Psoas muscle (tissue), 8 donors: ENCODE data around the gene PACRG. TPM values are rescaled to one million over a fixed set of nuclear protein-coding genes. Genes with fewer than 3 reads are reported as not detected.

Experiments used
- ATAC-seq, 4 donors: fragments of 200-7000 bp; cut with Tn5 transposase; one replicate each; pipeline ENCODE4 v1.9.1; 2020; ENCODE audit warnings: moderate library complexity in 3 of 4, mild to moderate bottlenecking in 2 of 4
- DNase-seq, 2 donors: peaks; one replicate each; pipeline ENCODE4 v3.0.0-alpha.2; 2020
- H3K27ac ChIP-seq: fragments of 200-600 bp; one replicate; pipeline ENCODE4 v1.8.0; 2022
- H3K27me3 ChIP-seq, 3 donors: fragments of 200-600 bp in 1 of 3; one replicate each; pipeline versions ENCODE4 v1.6.1 to v1.8.0; 2013 to 2022; ENCODE audit warnings: low read length in 2 of 3, mild to moderate bottlenecking in 2 of 3, moderate library complexity in 1 of 3; ENCODE audit not compliant: insufficient read depth in 3 of 3
- H3K36me3 ChIP-seq, 2 donors: fragments of 200-600 bp in 1 of 2; one replicate each; pipeline versions ENCODE4 v1.6.1 to v1.8.0; 2013 to 2022; ENCODE audit warnings: low read depth in 1 of 2, mild to moderate bottlenecking in 1 of 2, moderate library complexity in 1 of 2; ENCODE audit not compliant: insufficient read depth in 1 of 2
- H3K4me1 ChIP-seq: fragments of 200-600 bp; one replicate; pipeline ENCODE4 v1.8.0; 2022
- H3K4me3 ChIP-seq: fragments of 200-600 bp; one replicate; pipeline ENCODE4 v1.8.0; 2022; ENCODE audit warnings: mild to moderate bottlenecking
- H3K9me3 ChIP-seq: fragments of 200-600 bp; one replicate; pipeline ENCODE4 v1.8.0; 2022
- WGBS, 3 donors: extraction: QIAGEN DNeasy Blood & Tissue Kit; methylation state at CpG; one replicate each; pipeline versions ENCODE4 v1.1.6 to v1.1.7; 2013; 5-methylcytosine and 5-hydroxymethylcytosine counted together
- intact Hi-C, 2 donors: fragments of 100-400 bp; cut with DNase I; formaldehyde crosslinking; loops; one replicate each; pipeline versions ENCODE4 v1.11.0 to v1.14.2; 2022
- polyA plus RNA-seq, 3 donors: library from polyadenylated mRNA; stranded (reverse); fragments of 200-250 nt; gene quantifications; one replicate each; pipeline ENCODE4 v1.2.3, GENCODE V29; 2013
- total RNA-seq, 4 donors: library from RNA; stranded (reverse); fragmentation: NEBNext Ultra II Directional in 2 of 4; extraction: Animal tissue kit (Norgen Biotek cat#: 25700) in 2 of 4; gene quantifications; one replicate each; pipeline versions ENCODE4 v1.2.1 to v1.2.4, GENCODE V29; 2021 to 2023
- TF ChIP-seq, protein P1 (sequence below): fragments of 200-600 bp; IDR thresholded peaks from one replicate; pipeline ENCODE4 v1.8.0; 2022; ENCODE audit warnings: antibody characterized with exemption
- donor health status: healthy with polysubstance abuse.
- donor health status: DM: no; HTN: no; CAD: no; lungs with moderate emphysema.
- donor health status: Bipolar disorder and iron deficiency.
- donor health status: healthy.
- donor health status: DM: yes; HTN: yes; CAD: no.
- donor health status: DM: no; HTN: no; CAD: no.
- donor health status: DM: no; HTN: no; CAD: no.
- donor health status: DM: yes; HTN: yes; CAD: no.

The PACRG gene
- total and polyA plus RNA-seq, 7 donors = 0.17 to 3.1 (median 1.8) TPM

GRCh38 chr6:163319609-163320366, 592.0 kb downstream of the PACRG start:
- ATAC-seq (peak in 1 of 4 donors; percentile 31), DNase-seq (no peak)
- Histone ChIP-seq H3K9me3 (no peaks in the 10 kb centered on the region), H3K27me3 (no peaks in the 10 kb centered on the region), H3K27ac (no peak overlapping the region), H3K4me3 (no peak overlapping the region), H3K36me3 (no peaks in the 10 kb centered on the region), H3K4me1 (peaks cover 38% of the 10 kb centered on the region)
- 59 to 71% (median 65%) methylated on average over 10 of the region's 10 CpGs for WGBS, 3 donors
- TF ChIP-seq, protein P1, sequence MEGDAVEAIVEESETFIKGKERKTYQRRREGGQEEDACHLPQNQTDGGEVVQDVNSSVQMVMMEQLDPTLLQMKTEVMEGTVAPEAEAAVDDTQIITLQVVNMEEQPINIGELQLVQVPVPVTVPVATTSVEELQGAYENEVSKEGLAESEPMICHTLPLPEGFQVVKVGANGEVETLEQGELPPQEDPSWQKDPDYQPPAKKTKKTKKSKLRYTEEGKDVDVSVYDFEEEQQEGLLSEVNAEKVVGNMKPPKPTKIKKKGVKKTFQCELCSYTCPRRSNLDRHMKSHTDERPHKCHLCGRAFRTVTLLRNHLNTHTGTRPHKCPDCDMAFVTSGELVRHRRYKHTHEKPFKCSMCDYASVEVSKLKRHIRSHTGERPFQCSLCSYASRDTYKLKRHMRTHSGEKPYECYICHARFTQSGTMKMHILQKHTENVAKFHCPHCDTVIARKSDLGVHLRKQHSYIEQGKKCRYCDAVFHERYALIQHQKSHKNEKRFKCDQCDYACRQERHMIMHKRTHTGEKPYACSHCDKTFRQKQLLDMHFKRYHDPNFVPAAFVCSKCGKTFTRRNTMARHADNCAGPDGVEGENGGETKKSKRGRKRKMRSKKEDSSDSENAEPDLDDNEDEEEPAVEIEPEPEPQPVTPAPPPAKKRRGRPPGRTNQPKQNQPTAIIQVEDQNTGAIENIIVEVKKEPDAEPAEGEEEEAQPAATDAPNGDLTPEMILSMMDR = no peak
- intact Hi-C loops = no loop called here

GRCh38 chr6:163320402-163320801, 592.6 kb downstream of the PACRG start:
- TF ChIP-seq, protein P1 = no peak
- no peak for DNase-seq
- no peak overlapping the region for H3K27ac ChIP-seq
- peaks cover 40% of the 10 kb centered on the region for H3K4me1 ChIP-seq
- intact Hi-C loops = no loop called here
- H3K4me3 ChIP-seq = no peak overlapping the region
- H3K9me3 ChIP-seq = no peaks in the 10 kb centered on the region
- H3K27me3 ChIP-seq = no peaks in the 10 kb centered on the region
- 14 to 26% (median 23%) methylated on average over 3 of the region's 3 CpGs for WGBS, 3 donors
- ATAC-seq = peak in 2 of 4 donors; percentile 63 to 75
- no peaks in the 10 kb centered on the region for H3K36me3 ChIP-seq

- no peak overlapping the region for H3K27ac ChIP-seq
- H3K4me1 ChIP-seq = peaks cover 40% of the 10 kb centered on the region
- H3K9me3 ChIP-seq = no peaks in the 10 kb centered on the region
- no peak overlapping the region for H3K4me3 ChIP-seq
- intact Hi-C loops = no loop called here
- no peaks in the 10 kb centered on the region for H3K27me3 ChIP-seq
- no peaks in the 10 kb centered on the region for H3K36me3 ChIP-seq
- TF ChIP-seq, protein P1 = no peak
- WGBS, 3 donors = 13 to 25% (median 17%) methylated on average over 2 of the region's 2 CpGs
- DNase-seq (no peak), ATAC-seq (peak in 1 of 4 donors; percentile 14)
Observed at GRCh38 chr6:163320804-163321203, 593.0 kb downstream of the PACRG start.

- TF ChIP-seq, protein P1 = no peak
- intact Hi-C loops = no loop called here
- ATAC-seq = no peak
- no peaks in the 10 kb centered on the region for H3K36me3 ChIP-seq
- H3K4me1 ChIP-seq = peaks cover 40% of the 10 kb centered on the region
- no peaks in the 10 kb centered on the region for H3K27me3 ChIP-seq
- no peak overlapping the region for H3K4me3 ChIP-seq
- WGBS, 3 donors = 84 to 94% (median 94%) methylated on average over 17 to 18 of the region's 18 CpGs
- no peak overlapping the region for H3K27ac ChIP-seq
- no peaks in the 10 kb centered on the region for H3K9me3 ChIP-seq
- no peak for DNase-seq
Observed at GRCh38 chr6:163321717-163322116, 593.9 kb downstream of the PACRG start.

- Histone ChIP-seq H3K9me3 (no peaks in the 10 kb centered on the region), H3K27ac (no peak overlapping the region), H3K27me3 (no peaks in the 10 kb centered on the region), H3K4me1 (peaks cover 38% of the 10 kb centered on the region), H3K36me3 (no peaks in the 10 kb centered on the region), H3K4me3 (no peak overlapping the region)
- intact Hi-C loops = no loop called here
- no peak for DNase-seq
- TF ChIP-seq, protein P1 = no peak
- WGBS, 3 donors = 96 to 97% (median 97%) methylated on average over 13 of the region's 13 CpGs
- peak in 1 of 4 donors; percentile 3 for ATAC-seq
Observed at GRCh38 chr6:163323274-163323673, 595.5 kb downstream of the PACRG start.
